ENCODE data around the gene CCDC24. TPM values are rescaled to one million over a fixed set of nuclear protein-coding genes. Genes with fewer than 3 reads are reported as not detected.

Gene CCDC24
- total and polyA plus RNA-seq, 2 donors (not counting 3 experiments of a cell fraction or from before 2014, with no cell fraction given) = 2.2 to 3.1 TPM

GRCh38 chr1:44043176-44044070 is 52.0 kb downstream of the CCDC24 start:
- no peaks in the 10 kb centered on the region for H3K36me3 ChIP-seq (ENCODE audit: control insufficient read depth in 2 of 2, extremely low read depth in 1 of 2, insufficient read depth in 2 of 2, low read length in 2 of 2)
- H2AFZ ChIP-seq (ENCODE audit: low read depth, low read length) = no peak overlapping the region
- no peak overlapping the region for H3K27ac ChIP-seq (ENCODE audit: insufficient read depth, low read depth, low read length)
- peaks cover 5% of the 10 kb centered on the region in 2 experiments for H3K27me3 ChIP-seq (ENCODE audit: control insufficient read depth in 2 of 2, insufficient read depth in 2 of 2, low read length in 2 of 2)
- no peak overlapping the region for H3K4me2 ChIP-seq (ENCODE audit: insufficient read depth, low read length)
- intact Hi-C loops (cut with micrococcal nuclease) (no loop called here), dilution Hi-C loops (cut with MboI; ENCODE audit: extremely low pct_ligation_motif_present, low sequenced_read_pairs) (no loop called here)
- H3K9me3 ChIP-seq (replicated peaks; ENCODE audit: control insufficient read depth, insufficient read depth, low read length) = no peaks in the 10 kb centered on the region
- no peak for TF ChIP-seq JUN (IDR thresholded peaks at IDR 0.05; ENCODE audit: borderline replicate concordance, insufficient read depth, insufficient read length, low read depth)
- H3K9ac ChIP-seq (replicated peaks; ENCODE audit: extremely low read depth, insufficient read depth, low read length) = no peak overlapping the region
- no peaks in the 10 kb centered on the region for H4K20me1 ChIP-seq (replicated peaks; ENCODE audit: control insufficient read depth, extremely low read depth, insufficient read depth, low read length)
- ChIA-PET CTCF (interaction anchor here (0.7 to 5.5 kb wide), 2 partner anchors 37 to 40 kb away, joined by 4 to 40 read pairs; no protein-coding TSS in a partner anchor), POLR2A (no interaction called here)
- H3K79me2 ChIP-seq (ENCODE audit: control insufficient read depth, insufficient read depth, low read length) = no peaks in the 10 kb centered on the region
- FAIRE-seq (no peak), DNase-seq (ENCODE audit: low read depth, low spot score) (no peak)
- H3K9me1 ChIP-seq (replicated peaks; ENCODE audit: control insufficient read depth, extremely low read depth, insufficient read depth, low read length) = no peaks in the 10 kb centered on the region
- BruUV-seq (replicated peaks) = no TSS peak
- peaks cover 14% of the 10 kb centered on the region for H3K4me1 ChIP-seq (ENCODE audit: control insufficient read depth, extremely low read depth, insufficient read depth, low read length)
- no peak overlapping the region for H3K4me3 ChIP-seq (replicated peaks in 1 of 3; ENCODE audit: insufficient read depth in 1 of 3, low read depth in 1 of 3, low read length in 3 of 3)

- Histone ChIP-seq H4K20me1 (replicated peaks; ENCODE audit: control insufficient read depth, extremely low read depth, insufficient read depth, low read length) (no peaks in the 10 kb centered on the region), H2AFZ (ENCODE audit: low read depth, low read length) (no peak overlapping the region), H3K36me3 (ENCODE audit: control insufficient read depth in 2 of 2, extremely low read depth in 1 of 2, insufficient read depth in 2 of 2, low read length in 2 of 2) (no peaks in the 10 kb centered on the region), H3K9ac (replicated peaks; ENCODE audit: extremely low read depth, insufficient read depth, low read length) (no peak overlapping the region), H3K79me2 (ENCODE audit: control insufficient read depth, insufficient read depth, low read length) (no peaks in the 10 kb centered on the region), H3K4me1 (ENCODE audit: control insufficient read depth, extremely low read depth, insufficient read depth, low read length) (peaks cover 22% of the 10 kb centered on the region), H3K4me2 (ENCODE audit: insufficient read depth, low read length) (no peak overlapping the region), H3K4me3 (replicated peaks in 1 of 3; ENCODE audit: insufficient read depth in 1 of 3, low read depth in 1 of 3, low read length in 3 of 3) (no peak overlapping the region), H3K27me3 (ENCODE audit: control insufficient read depth in 2 of 2, insufficient read depth in 2 of 2, low read length in 2 of 2) (peaks cover 5% of the 10 kb centered on the region in 2 experiments), H3K27ac (ENCODE audit: insufficient read depth, low read depth, low read length) (no peak overlapping the region), H3K9me3 (replicated peaks; ENCODE audit: control insufficient read depth, insufficient read depth, low read length) (no peaks in the 10 kb centered on the region), H3K9me1 (replicated peaks; ENCODE audit: control insufficient read depth, extremely low read depth, insufficient read depth, low read length) (no peaks in the 10 kb centered on the region)
- DNase-seq (ENCODE audit: low read depth, low spot score) = no peak
- POLR2A ChIA-PET = no interaction called here
- no peak for TF ChIP-seq POLR2AphosphoS5 (IDR thresholded peaks at IDR 0.05; ENCODE audit: insufficient read depth, low read depth, low read length)
- no peak for TF ChIP-seq GATA2 (IDR thresholded peaks at IDR 0.05; ENCODE audit: insufficient read depth, insufficient read length, low read depth, low read length)
- no peak for TF ChIP-seq EZH2 (IDR thresholded peaks at IDR 0.05; ENCODE audit: borderline replicate concordance, low read depth, low read length, severe bottlenecking)
- BruUV-seq (replicated peaks) = no TSS peak
- CTCF ChIA-PET = interaction anchor here (5.5 kb wide), 1 partner anchor 38 kb away, joined by 40 read pairs; no protein-coding TSS in a partner anchor
- intact Hi-C loops (cut with micrococcal nuclease) = no loop called here
- dilution Hi-C loops (cut with MboI; ENCODE audit: extremely low pct_ligation_motif_present, low sequenced_read_pairs) = no loop called here
- no peak for FAIRE-seq
Measured at GRCh38 chr1:44044071-44044801, 52.8 kb downstream of the CCDC24 start.

All from endothelial cell of umbilical vein (primary cell).